CD4-positive, alpha-beta T cell (primary cell): ENCODE measurements around the gene TMEM132D. TPM values are rescaled to one million over a fixed set of nuclear protein-coding genes. Genes with fewer than 3 reads are reported as not detected.
"Not testable (repeated sequence)": the region's sequence is repeated elsewhere in the genome, so short reads cannot be mapped to it uniquely, and the experiment has no call there.

Experiments
- ATAC-seq: fragments of 200-7000 bp; cut with Tn5 transposase; one replicate; pipeline ENCODE4 v1.10.0; 2022; ENCODE audit warnings: mild to moderate bottlenecking; ENCODE audit not compliant: poor library complexity
- CTCF ChIA-PET: fragments of 350-600 bp; sonication (Branson Sonifier 250); formaldehyde crosslinking; loops from one replicate; lab custom pipeline; 2021; ENCODE audit warnings: antibody characterized with exemption, inconsistent platforms; lab: Charles Lee
- POLR2A ChIA-PET: fragments of 350-600 bp; sonication (Branson Sonifier 250); formaldehyde crosslinking; loops from one replicate; lab custom pipeline; 2021; ENCODE audit warnings: antibody characterized with exemption, inconsistent platforms; lab: Charles Lee
- DNase-seq, 14 experiments: peaks; one replicate each; pipeline ENCODE4 v3.0.0-alpha.2; 2013 to 2020; ENCODE audit warnings: mixed read lengths in 2 of 14
- H3K27ac ChIP-seq, 2 donors: one replicate each; pipeline versions ENCODE4 v1.5.1 to v1.7.0; 2013; ENCODE audit warnings: low read length in 2 of 2, low read depth in 1 of 2, mild to moderate bottlenecking in 1 of 2
- H3K27me3 ChIP-seq, 2 experiments: 1 replicate in 1 of 2; 2 replicates in 1 of 2; pipeline versions ENCODE4 v1.6.1 to v1.7.0; 2013; ENCODE audit warnings: low read length in 2 of 2, control low read depth in 1 of 2, mild to moderate bottlenecking in 1 of 2, moderate library complexity in 1 of 2; ENCODE audit not compliant: insufficient read depth in 2 of 2, control insufficient read depth in 1 of 2
- H3K36me3 ChIP-seq: one replicate; pipeline ENCODE4 v1.6.1; 2013; ENCODE audit warnings: low read length, control low read depth; ENCODE audit not compliant: insufficient read depth
- H3K4me1 ChIP-seq: one replicate; pipeline ENCODE4 v1.6.1; 2013; ENCODE audit warnings: low read length, control low read depth; ENCODE audit not compliant: insufficient read depth
- H3K4me3 ChIP-seq: one replicate; pipeline ENCODE4 v1.5.1; 2013; ENCODE audit warnings: mild to moderate bottlenecking, low read length, moderate library complexity
- H3K9me3 ChIP-seq, 2 experiments: 1 replicate in 1 of 2; 2 replicates in 1 of 2; pipeline versions ENCODE4 v1.6.1 to v1.7.0; 2013; ENCODE audit warnings: low read length in 2 of 2, mild to moderate bottlenecking in 2 of 2, control low read depth in 1 of 2, moderate library complexity in 1 of 2; ENCODE audit not compliant: control insufficient read depth in 1 of 2, insufficient read depth in 1 of 2
- H3K27ac Mint-ChIP-seq: one replicate; pipeline ENCODE4 v1.8.0; 2020; ENCODE audit warnings: mixed read lengths
- H3K27me3 Mint-ChIP-seq: one replicate; pipeline ENCODE4 v1.8.0; 2021; ENCODE audit warnings: mixed read lengths
- H3K36me3 Mint-ChIP-seq: one replicate; pipeline ENCODE4 v1.8.0; 2021; ENCODE audit warnings: low read depth, mixed read lengths
- H3K4me1 Mint-ChIP-seq: one replicate; pipeline ENCODE4 v1.8.0; 2021; ENCODE audit warnings: low read depth, mixed read lengths
- H3K4me3 Mint-ChIP-seq: one replicate; pipeline ENCODE4 v1.8.0; 2020; ENCODE audit warnings: mild to moderate bottlenecking, mixed read lengths
- H3K9me3 Mint-ChIP-seq: one replicate; pipeline ENCODE4 v1.8.0; 2020; ENCODE audit warnings: mixed read lengths
- intact Hi-C, 2 experiments: fragments of 100-400 bp; cut with DNase I in 1 of 2; cut with micrococcal nuclease in 1 of 2; formaldehyde crosslinking; loops; one replicate each; pipeline versions ENCODE4 v1.15.1 to v1.9.0; 2023 to 2025; cut with DNase I, micrococcal nuclease
- total RNA-seq, 174 experiments: library from RNA in 2 of 174; stranded (reverse) in 2 of 174; gene quantifications; one replicate each; pipeline ENCODE4 v1.2.3 and lab custom pipeline; 2021 to 2026
- TF ChIP-seq, protein P1 (sequence below): fragments of 200-600 bp; IDR thresholded peaks from one replicate; pipeline ENCODE4 v1.8.0; 2022; ENCODE audit warnings: antibody characterized with exemption, mild to moderate bottlenecking

Gene TMEM132D
- total RNA-seq, 2 experiments from 2014 or later: not detected

DNA sequence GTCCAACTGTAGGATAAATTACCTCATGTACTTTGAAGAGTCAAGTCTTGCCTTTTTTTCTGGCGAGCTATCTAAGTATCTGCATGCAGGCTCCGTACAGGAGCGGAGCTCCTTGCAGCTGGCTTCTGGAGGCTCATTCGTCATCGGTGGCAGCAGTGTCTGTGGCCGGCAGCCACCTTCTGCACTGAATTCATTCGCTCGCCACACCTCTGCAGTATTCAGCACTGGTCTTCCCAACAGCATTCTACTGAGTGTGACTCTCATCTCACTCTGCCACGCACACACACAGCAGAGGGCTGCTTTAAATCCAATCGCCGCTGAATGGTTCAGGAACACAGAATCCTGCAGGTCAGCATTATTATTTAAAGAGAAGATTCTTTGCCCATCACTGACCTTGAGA, 850.6 kb downstream of the TMEM132D start:
- POLR2A ChIA-PET: no interaction called here
- CTCF ChIA-PET: no interaction called here
- H3K36me3 Mint-ChIP-seq: no peaks in the 10 kb centered on the region
- H3K27ac ChIP-seq: no peak overlapping the region
- H3K36me3 ChIP-seq: no peaks in the 10 kb centered on the region
- H3K4me1 ChIP-seq: no peaks in the 10 kb centered on the region
- no peak overlapping the region for H3K4me3 ChIP-seq
- no peaks in the 10 kb centered on the region for H3K4me1 Mint-ChIP-seq
- ATAC-seq: no peak
- H3K27me3 ChIP-seq: no peaks in the 10 kb centered on the region
- intact Hi-C loops: no loop called here
- peaks cover 0 to 11% of the 10 kb centered on the region in 2 experiments for H3K9me3 ChIP-seq
- H3K27me3 Mint-ChIP-seq: no peaks in the 10 kb centered on the region
- H3K27ac Mint-ChIP-seq: no peak overlapping the region
- DNase-seq: no peak
- H3K9me3 Mint-ChIP-seq: peaks cover 7% of the 10 kb centered on the region
- no peak overlapping the region for H3K4me3 Mint-ChIP-seq
- TF ChIP-seq, protein P1, sequence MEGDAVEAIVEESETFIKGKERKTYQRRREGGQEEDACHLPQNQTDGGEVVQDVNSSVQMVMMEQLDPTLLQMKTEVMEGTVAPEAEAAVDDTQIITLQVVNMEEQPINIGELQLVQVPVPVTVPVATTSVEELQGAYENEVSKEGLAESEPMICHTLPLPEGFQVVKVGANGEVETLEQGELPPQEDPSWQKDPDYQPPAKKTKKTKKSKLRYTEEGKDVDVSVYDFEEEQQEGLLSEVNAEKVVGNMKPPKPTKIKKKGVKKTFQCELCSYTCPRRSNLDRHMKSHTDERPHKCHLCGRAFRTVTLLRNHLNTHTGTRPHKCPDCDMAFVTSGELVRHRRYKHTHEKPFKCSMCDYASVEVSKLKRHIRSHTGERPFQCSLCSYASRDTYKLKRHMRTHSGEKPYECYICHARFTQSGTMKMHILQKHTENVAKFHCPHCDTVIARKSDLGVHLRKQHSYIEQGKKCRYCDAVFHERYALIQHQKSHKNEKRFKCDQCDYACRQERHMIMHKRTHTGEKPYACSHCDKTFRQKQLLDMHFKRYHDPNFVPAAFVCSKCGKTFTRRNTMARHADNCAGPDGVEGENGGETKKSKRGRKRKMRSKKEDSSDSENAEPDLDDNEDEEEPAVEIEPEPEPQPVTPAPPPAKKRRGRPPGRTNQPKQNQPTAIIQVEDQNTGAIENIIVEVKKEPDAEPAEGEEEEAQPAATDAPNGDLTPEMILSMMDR: no peak

DNA sequence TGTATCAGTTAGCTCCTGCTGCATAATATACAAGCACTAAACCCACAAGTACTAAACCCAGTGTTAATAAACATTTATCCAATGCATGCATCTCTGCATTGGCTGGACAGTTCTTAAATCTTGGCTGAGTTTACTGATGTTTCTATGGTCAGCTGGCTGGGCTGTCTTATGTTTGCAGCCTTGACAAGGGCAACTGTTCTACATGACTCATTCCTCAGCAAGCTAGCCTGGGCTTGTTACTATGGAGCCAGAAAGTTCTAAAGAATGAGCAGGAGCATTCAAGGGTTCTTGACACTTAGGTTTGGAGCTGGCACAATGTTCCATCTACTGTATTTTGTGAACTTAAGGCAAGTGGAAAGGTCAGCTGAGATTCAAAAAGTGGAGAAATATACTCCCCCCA, 851.5 kb downstream of the TMEM132D start:
- Histone ChIP-seq H3K4me3 (no peak overlapping the region), H3K9me3 (peaks cover 0 to 11% of the 10 kb centered on the region in 2 experiments), H3K27ac (no peak overlapping the region), H3K27me3 (no peaks in the 10 kb centered on the region), H3K36me3 (no peaks in the 10 kb centered on the region), H3K4me1 (no peaks in the 10 kb centered on the region)
- ChIA-PET CTCF (no interaction called here), POLR2A (no interaction called here)
- no peaks in the 10 kb centered on the region for H3K27me3 Mint-ChIP-seq
- peaks cover 7% of the 10 kb centered on the region for H3K9me3 Mint-ChIP-seq
- H3K27ac Mint-ChIP-seq: no peak overlapping the region
- H3K4me1 Mint-ChIP-seq: no peaks in the 10 kb centered on the region
- H3K36me3 Mint-ChIP-seq: no peaks in the 10 kb centered on the region
- TF ChIP-seq, protein P1: no peak
- ATAC-seq: no peak
- DNase-seq: no peak
- intact Hi-C loops: no loop called here
- no peak overlapping the region for H3K4me3 Mint-ChIP-seq

DNA sequence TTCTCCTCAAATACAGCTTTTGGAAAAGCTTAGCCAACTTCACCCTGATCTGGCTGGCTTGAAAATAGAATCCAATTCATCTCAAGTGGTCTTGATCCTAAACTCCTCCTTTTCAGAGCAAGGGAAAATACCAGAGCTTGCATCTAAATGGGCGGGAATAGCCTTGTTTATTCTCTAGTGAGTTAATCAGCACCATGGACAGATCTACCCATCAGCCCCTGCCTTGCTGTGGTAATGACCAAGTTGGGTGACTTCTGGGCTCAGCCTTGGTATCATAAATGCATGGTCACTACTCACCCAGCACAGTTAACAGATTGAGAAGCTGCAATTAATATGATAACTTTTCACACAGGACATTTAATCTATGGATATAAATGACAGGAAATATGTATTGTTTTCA, 853.9 kb downstream of the TMEM132D start:
- Histone ChIP-seq H3K4me1 (no peaks in the 10 kb centered on the region), H3K9me3 (peaks cover 0 to 7% of the 10 kb centered on the region in 2 experiments), H3K36me3 (no peaks in the 10 kb centered on the region), H3K4me3 (no peak overlapping the region), H3K27me3 (no peaks in the 10 kb centered on the region), H3K27ac (no peak overlapping the region)
- intact Hi-C loops: no loop called here
- ATAC-seq (no peak), DNase-seq (no peak)
- Mint-ChIP-seq H3K36me3 (no peaks in the 10 kb centered on the region), H3K4me1 (no peaks in the 10 kb centered on the region), H3K4me3 (no peak overlapping the region), H3K27me3 (no peaks in the 10 kb centered on the region), H3K9me3 (peaks cover 5% of the 10 kb centered on the region), H3K27ac (no peak overlapping the region)
- ChIA-PET POLR2A (no interaction called here), CTCF (no interaction called here)
- TF ChIP-seq, protein P1: no peak

DNA sequence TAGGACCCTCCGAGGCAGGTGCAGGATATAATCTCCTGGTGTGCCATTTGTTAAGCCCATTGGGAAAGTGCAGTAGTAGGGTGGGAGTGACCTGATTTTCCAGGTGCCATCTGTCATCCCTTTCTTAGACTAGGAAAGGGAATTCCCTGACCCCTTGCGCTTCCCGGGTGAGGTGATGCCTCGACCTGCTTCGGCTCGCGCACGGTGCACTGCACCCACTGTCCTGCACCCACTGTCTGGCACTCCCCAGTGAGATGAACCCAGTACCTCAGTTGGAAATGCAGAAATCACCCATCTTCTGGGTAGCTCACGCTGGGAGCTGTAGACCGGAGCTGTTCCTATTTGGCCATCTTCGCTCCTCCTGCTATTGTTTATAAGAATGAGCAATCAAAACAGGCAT, 860.5 kb downstream of the TMEM132D start:
- H3K9me3 ChIP-seq, H3K36me3 ChIP-seq, H3K4me3 ChIP-seq, H3K27me3 Mint-ChIP-seq, intact Hi-C loops, H3K27ac ChIP-seq, H3K27ac Mint-ChIP-seq, DNase-seq, H3K36me3 Mint-ChIP-seq, H3K4me1 ChIP-seq, H3K4me1 Mint-ChIP-seq, ATAC-seq, CTCF ChIA-PET, POLR2A ChIA-PET, H3K27me3 ChIP-seq, H3K4me3 Mint-ChIP-seq, H3K9me3 Mint-ChIP-seq: not testable (repeated sequence)
